Fibroblast of skin of back (primary cell): ENCODE data around the gene TRMT5. TPM values are rescaled to one million over a fixed set of nuclear protein-coding genes. Genes with fewer than 3 reads are reported as not detected.

Experiments
- DNase-seq: peaks from one replicate; pipeline ENCODE4 v3.0.0-alpha.2; 2013
- polyA plus RNA-seq, 2 experiments: library from polyadenylated mRNA; unstranded; fragments of 120-200 nt; gene quantifications; one replicate each; pipeline ENCODE4 v1.2.1, GENCODE V29; 2013; ENCODE audit not compliant: insufficient read length in 2 of 2

Gene TRMT5, protein sequence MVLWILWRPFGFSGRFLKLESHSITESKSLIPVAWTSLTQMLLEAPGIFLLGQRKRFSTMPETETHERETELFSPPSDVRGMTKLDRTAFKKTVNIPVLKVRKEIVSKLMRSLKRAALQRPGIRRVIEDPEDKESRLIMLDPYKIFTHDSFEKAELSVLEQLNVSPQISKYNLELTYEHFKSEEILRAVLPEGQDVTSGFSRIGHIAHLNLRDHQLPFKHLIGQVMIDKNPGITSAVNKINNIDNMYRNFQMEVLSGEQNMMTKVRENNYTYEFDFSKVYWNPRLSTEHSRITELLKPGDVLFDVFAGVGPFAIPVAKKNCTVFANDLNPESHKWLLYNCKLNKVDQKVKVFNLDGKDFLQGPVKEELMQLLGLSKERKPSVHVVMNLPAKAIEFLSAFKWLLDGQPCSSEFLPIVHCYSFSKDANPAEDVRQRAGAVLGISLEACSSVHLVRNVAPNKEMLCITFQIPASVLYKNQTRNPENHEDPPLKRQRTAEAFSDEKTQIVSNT
- polyA plus RNA-seq (2013, experiment 1 of 2; ENCODE audit: insufficient read length), result 11.8 TPM
- 9.4 TPM for polyA plus RNA-seq (2013, experiment 2 of 2; ENCODE audit: insufficient read length)

DNA sequence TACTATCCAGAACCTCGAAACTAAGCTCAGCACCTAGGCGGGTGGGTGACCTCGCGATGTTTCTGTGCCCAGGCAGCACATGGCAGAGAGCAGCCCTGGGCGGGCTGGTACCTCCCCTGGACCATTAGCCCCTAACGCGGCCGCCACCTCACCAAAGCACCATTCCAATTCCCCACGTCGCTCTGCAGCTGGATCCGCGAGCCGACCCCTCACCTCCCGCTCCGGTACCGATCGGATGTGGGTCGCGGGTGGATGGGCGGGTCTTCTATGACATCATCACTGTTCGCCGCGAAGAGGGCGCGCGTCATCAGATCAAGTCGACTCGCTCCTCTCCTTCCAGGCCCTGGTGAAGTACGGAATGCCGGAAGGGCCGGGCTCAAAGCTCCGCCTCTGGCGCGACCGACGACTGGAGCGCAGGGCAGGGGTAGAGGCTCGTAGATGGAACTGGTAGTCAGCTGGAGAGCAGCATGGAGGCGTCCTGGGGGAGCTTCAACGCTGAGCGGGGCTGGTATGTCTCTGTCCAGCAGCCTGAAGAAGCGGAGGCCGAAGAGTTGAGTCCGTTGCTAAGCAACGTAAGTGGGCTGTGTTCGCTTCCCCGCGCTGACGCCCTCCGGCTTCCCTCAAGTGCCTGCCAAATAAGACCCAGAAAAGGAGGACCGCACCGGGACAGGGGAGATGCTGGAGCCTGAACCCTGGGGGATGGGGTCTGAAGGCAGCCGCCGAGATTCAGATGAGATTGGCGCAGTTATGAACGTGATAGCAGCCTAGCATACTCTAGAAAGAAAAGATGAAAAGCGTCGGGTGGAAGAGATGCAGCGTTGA, at the start of gene TRMT5, which contains the start of gene SLC38A6:
Gene TRMT5, minus strand, starts transcription at position 269 of the 822 bp plus-strand sequence. Its CDS starts 106 bp downstream, at position 163.
Gene SLC38A6, plus strand, starts transcription at position 435 of the 822 bp plus-strand sequence. Its CDS starts 33 bp downstream, at position 468.
- peak; percentile 97 for DNase-seq

DNA sequence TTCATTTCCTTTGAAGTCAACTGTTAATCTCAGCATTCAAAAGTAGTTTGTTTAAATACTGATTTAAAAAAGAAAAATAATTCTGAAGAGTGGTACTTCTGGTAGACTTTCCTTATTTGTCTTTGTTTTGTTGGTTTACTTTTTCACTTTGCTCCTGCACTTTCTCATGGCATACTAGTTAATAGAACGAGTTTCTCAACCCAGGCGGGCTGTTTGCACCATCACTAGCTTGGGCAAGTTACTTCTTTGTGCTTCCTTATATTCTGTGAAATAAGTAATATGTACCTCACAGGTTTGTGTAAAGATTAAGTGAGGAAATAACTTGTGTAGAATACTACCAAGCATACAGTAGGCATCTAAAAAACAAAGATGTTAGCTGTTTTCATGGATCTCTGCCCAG, 45.6 kb upstream of the TRMT5 start:
- DNase-seq, result no peak

DNA sequence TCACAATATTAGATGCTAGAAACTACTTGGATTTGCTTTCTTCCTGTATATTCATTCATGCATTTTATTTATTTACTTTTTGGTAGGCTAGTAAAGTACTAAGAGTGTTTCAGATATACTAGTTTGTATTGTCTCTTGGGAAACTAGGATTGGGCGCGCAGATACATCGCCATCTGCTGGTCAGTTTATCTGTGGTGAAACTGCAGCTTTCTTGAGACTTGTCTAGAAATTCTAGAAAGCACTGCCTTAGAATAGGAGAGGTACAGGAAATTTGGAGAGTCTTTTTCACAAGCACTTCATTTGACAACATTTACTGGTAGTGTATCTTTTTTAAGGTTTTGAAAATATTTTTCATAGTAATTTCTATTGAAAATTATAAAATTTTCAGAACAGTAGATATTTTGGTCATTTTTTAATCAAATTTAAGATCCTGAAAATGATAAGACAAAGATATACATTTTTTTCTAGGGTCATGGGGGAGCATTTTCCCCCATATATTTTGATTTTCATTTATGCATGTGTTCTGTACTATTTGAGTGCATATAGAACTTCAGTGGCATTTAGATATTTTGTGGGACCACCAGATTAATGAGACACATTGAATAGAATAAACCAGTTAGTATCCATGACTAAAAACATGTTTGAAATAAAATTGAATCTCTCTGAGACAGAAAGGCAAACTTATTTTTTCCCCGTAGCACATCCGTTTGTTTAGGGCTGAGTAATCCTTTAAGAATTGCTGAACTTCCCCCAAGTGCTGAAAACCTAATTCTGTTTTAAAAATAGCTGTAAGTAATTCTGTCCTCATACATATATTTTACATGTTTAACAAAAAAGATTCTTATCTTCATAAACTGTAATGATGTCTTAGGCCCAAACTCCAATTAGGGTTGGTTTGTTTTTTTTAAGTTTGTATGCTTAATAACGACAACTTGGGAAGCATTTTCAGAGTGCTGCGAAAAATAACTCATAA, 44.7 kb upstream of the TRMT5 start:
- DNase-seq, result peak; percentile 82

DNA sequence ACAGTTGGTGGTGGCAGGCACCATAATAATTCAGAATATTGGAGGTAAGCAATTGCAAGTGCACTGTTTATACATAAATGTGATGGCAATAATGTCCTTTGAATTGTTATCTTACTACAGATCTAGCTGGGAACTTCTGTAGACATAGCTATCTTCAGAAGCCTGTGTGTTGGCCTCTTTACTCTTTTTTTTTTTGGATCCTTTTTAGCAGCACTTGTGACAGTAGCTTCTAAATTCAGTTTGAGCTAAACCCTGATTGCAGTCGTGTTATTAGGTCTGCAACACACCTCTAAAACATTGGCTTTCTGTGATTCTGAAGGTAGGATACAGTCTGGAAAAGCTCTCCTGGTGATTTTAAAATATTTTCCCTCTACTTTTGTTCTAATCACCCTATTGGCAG, 38.7 kb upstream of the TRMT5 start:
- no peak for DNase-seq

DNA sequence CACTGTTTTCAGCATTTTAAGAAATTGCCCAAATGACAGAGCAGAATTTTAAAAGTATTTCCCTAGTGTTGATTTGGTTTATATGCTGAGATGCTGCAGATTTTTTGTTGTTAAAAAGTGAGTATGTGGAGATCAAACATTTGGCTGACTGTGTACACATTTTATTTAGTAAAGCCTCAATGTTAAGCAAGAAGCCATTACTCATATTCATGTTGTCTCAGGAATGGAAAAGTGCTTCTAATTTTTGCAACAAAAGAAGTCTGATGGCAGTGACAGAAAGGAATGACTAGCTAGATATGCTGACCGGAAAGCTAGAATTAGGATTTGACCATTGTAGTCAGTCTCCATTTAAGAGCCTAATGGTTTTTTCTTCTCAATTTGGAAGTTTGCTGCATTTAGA, 22.7 kb upstream of the TRMT5 start:
- DNase-seq, result peak; percentile 16

DNA sequence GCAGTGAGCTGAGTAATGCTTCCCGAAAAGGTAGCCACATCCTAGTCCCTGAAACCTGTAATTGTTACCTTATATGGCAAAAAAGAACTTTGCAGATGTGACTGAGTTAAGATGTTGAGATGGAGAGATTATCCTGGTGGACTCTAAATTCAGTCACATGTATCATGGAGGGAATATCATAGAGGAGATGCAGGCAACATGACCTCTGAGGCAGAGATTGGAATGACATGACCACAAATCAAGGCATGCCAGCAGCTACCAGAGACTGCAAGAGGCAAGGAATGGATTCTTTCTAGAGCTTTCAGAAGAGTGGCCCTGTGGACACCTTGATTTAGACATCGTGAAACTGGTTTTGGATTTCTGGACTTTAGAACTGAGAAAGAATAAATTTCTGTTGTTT, 18.7 kb upstream of the TRMT5 start:
- no peak for DNase-seq

DNA sequence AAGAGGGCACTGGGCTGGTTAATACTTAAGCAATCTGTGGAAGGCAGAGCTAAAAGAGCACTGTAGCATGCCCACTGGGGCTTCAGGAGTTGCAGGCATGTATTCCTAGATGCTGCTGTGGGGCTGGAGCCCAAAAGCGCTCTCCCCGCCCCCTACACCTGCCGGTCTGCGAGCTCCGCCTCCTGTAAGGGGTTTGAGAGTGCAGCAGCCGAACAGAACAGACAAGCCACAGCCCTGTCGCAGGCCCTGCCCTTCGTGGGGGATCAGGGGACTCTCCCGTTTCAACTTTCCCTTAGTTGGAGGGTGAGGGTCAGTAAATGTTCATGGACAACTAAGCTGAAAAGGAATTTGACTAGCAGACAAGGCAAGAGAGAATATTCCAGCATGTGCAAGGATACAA, 17.7 kb upstream of the TRMT5 start:
- DNase-seq, result no peak

DNA sequence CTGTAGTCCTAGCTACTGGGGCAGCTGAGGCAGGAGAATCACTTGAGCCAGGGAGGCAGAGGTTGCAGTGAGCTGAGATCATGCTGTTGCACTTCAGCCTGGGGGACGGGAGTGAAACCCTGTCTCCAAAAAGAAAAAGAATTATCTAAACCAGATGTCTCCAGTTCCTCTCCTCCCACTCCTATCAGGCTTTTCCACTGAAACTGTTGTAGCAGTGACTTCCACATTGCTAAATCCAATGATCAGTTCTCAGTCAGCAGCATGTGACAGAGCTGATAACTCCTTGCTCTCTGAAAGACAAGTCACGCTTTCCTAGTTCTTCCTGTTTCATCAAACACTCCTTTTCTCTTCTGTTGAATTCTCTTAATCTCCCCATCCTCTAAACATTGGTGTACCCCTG, 8.7 kb upstream of the TRMT5 start:
- no peak for DNase-seq

DNA sequence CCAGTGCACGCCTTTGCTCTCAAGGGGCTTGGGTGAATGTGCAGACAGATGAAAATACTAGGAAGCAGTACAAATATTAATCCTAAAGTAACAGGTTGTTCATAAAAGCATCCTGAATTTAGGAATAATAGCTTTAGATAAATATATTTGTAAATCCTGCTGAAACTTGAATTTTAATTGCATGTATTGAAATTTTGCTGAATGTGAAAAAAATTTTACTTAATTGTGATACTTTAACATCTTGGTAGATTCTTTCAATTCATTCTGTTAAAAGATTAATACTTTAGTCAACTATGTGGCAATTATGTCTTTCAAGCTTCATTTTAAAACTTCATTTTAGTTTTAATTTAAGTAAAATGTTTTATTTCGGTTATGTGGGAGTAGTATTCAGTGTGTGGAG, 5.6 kb upstream of the TRMT5 start:
- no peak for DNase-seq

DNA sequence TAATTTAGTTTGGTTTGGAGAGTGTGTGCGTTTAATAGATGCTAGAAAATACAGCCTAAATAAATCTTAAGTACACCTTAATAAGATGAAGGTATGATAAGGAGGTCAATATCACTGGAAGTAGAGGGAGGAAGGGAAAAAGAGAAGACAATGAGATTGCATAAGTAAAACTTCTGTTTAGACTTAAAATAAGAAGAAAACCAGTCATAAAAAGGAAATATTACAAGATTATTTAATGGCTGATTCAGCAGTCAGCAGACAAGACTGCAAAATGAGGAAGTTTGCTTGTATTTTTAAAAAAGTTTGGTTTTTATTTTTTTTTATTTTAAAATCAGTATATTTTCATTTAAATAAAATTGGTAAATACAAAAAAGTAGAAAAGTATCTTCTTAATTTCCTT, 3.3 kb upstream of the TRMT5 start:
- no peak for DNase-seq

DNA sequence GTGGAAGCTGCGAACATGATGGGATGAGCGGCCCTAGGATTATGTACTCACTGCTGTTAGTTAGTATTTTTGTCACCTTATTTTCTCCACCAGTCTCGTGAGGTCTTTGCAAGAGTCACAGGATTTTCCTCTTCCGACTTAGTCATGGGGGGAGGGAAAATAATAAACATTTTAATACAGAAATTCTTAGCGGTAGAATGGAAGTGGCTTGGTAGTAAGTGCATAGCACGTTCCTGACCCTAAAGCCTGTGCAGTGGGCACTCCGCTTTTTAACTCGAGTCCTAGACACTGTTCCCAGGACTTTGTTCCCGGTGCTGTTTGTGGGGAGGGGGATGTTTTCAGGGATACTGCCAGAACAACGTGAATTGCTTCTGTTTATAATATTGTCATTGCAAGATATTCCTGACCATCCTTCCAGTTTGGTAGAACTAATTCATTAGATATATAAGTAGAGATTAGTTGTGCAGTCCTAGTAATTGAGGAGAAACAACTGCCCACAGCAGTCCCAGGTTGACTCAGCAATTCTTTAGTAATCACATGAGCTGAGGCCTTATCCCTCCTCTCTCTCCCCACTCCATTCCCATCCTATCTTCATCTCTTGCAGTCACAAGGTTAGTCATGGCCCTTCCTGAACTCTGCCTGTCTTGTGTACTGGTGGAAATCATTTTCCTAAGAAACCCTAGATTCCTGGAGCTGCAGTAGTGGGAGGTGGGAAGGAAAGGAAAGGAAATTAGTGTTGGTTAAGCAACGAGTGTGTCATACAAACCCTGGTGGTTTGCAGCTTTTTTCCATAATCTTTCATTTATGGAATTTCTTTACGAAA, 965 bp upstream of the TRMT5 start:
- peak; percentile 74 for DNase-seq

DNA sequence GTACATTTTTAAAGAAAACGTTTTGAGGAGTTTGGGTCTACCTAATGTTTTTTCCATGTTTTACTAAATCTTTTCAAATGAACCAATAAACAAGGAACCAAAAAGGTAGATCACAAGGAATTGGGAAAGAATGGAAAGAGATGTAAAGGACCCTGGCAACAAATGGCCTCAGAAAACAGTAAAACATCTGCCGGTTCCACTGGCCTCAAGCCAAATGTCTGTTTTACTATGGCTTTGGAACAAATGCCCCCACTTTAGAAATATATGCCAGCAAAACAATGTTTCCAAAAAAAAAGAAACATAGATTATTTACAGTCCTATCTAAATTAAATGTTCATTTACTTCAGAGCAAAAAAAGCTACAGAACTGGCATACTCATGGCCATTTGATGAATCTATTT, 3.0 kb downstream of the TRMT5 start:
- no peak for DNase-seq

DNA sequence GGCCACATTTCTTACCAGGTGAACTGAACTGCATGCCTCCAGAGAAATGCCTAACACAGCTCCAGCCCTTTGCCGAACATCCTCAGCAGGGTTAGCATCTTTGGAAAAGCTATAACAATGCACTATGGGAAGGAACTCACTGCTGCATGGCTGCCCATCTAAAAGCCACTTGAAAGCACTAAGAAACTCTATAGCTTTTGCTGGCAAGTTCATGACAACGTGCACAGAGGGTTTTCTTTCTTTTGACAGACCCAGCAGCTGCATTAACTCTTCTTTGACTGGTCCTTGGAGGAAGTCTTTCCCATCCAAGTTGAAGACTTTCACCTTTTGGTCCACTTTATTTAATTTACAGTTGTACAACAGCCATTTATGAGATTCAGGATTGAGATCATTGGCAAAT, 5.3 kb downstream of the TRMT5 start:
- DNase-seq, result no peak

DNA sequence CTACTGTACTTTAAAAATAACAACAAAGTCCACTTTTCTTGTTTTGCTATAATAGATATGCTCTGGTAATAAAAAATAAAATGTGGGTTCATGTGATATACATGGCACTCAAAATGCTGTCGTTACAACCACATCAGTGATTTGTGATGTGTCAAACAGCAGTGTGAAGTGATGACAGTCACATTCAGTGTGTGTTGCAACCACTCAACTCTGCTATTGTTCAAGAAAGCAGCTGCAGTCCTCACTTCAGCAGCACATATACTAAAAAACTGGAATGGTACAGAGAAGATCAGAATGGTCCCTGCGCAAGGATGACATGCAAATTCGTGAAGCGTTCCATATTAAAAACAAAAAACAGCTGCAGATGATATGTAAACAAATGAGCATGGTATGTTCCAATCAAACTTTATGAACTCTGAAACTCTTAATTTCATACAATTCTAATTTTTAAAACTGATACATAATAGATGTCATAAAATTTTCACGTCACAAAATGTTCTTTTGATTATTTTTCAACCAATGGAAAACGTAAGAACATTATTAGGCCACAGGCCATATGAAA, 6.7 kb downstream of the TRMT5 start:
- no peak for DNase-seq

DNA sequence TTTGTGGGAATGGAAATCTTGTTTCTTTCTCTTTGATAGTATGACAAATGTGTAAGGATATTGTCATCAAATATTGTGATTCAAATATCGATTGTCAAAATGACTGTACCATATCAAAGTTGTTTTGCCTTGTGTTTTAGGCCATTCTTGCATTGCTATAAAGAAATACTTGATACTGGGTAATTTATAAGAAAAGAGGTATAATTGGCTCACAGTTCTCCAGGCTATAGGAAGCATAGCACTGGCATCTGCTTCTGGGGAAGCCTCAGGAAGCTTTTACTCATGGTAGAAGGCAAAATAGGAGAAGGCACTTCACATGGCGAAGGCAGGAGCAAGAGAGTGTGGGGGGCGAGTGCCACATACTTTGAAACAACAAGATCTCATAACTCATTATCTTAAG, 7.8 kb downstream of the TRMT5 start:
- DNase-seq, result no peak

DNA sequence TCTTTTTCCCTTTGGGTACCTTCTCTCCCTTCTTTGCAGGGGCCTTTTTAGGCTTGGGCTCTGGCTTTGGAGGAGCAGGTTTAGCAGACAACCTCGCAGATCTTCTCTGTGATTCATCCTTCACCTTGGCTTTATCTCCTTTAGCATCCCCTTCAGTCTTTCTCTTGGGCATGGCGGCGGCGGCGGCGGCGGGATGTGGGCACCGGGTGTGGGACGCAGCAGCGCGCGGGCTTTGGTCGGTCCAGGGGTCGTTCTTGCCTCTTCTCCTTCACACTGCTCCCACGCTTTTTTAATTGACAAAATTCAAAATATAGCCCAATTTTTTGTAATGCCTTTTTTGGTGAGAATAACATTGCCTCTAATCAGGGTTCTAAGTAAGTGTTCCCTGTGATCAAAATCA, 8.6 kb downstream of the TRMT5 start:
- no peak for DNase-seq

DNA sequence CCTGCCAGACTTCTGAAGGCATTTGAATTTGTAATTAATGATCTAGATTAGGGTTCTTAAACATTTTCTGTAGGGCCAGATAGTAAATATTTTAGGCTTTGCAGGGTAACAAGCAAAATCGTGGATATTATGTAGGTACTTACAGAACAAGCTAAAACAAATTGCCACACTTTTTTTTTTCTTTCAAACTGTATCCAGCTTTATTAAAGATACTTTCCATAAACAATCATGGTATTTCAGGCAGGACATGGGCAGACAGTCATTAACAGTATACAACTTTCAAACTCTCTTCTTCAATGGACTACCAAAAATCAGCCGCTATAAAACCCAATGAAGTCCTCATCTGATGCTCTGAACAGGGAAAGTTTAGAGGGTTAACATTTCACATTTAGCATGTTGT, 9.6 kb downstream of the TRMT5 start:
- no peak for DNase-seq

DNA sequence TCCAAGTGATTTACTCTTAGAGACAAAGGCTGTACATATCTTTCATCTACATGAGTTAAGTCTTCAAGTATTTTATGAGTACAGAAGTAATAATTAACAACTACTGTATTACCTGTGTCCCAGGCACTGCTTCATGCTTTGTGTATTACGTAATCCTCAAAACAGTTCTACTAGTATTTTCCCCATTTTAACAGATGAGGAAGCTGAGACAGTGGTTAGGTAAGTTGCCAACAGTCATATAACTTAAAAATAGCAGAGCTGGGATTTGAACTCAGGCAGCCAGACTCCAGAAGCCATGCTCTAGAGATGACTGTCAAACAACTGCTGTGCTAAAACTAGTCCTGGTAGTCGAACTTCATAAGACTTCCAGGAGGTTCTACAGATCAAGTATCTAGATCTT, 10.7 kb downstream of the TRMT5 start:
- no peak for DNase-seq

DNA sequence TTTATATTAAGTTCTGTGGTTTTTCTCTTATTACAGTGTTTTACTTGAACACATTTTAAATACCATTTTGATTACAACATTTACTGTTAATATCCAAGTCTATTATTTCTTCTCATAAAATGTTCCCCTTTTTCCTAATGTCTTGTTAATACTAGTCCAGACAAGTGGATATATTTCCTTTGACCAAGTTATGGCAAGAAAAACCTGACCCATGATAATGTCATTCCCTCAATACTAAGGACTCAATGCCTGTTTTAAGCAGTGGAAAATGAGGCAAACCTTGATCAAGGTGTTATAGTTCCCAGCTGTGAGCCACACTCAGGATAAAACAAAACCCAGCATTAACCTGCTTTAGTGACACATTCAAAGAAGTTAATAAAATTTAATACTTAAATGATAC, 12.2 kb downstream of the TRMT5 start:
- DNase-seq, result no peak

DNA sequence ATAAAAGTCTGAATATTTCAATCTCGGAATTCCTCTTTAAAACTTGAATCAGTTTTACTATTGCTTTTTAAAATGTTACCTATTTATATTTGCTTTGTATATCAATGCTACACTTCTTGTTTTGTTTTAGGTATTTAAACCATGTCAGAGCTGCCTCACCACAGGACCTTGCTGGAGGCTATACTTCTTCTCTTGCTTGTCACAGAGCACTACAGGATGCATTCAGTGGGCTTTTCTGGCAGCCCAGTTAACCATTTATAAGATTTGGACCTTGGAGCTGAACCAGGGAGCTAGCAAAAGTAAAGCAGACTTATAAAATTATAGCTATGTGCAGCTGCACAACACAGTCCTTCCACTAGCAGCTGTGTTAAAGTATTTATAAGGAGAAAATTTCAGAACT, 12.8 kb downstream of the TRMT5 start:
- DNase-seq, result no peak

DNA sequence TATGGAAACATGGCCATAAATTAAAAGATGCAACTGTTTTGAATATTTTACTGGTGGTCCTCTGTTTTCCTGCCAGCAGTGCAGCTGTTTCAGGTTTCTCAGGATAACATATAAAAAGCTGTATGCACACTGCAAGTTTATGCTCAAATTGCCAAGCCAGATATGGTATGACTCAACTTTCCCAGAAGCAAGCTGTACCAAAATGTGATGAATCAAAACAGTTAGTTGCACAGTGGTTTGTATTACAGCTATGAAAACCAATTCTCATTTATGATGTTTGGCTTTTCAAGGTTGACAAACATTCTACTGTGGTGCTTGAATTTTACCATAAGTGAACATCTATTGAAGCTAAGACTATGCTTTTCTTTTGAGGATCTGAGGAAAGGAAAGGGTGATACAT, 15.5 kb downstream of the TRMT5 start:
- DNase-seq, result peak; percentile 70
